Stimulated activated effector memory CD8-positive, alpha-beta T cell treated with anti-CD3 and anti-CD28 coated beads, Interleukin-12 subunit alpha, Interleukin-12 subunit beta, amount 100 ng/mL, for 72 hours (primary cell): ENCODE data around the gene PHRF1.
"Not testable (repeated sequence)": the region's sequence is repeated elsewhere in the genome, so short reads cannot be mapped to it uniquely, and the experiment has no call there.

ENCODE experiments used
- ATAC-seq: fragments of 150-1000 bp; cut with Tn5 transposase; 2 replicates; pipeline ENCODE4 v1.10.0; 2021
- DNase-seq, 2 donors: peaks; one replicate each; pipeline ENCODE4 v3.0.0; 2021 to 2022; ENCODE audit warnings: low spot score in 2 of 2
- H3K27ac Mint-ChIP-seq: one replicate; pipeline ENCODE4 v1.8.0; 2022; ENCODE audit warnings: mild to moderate bottlenecking, mixed read lengths
- H3K36me3 Mint-ChIP-seq: one replicate; pipeline ENCODE4 v1.8.0; 2022; ENCODE audit warnings: mild to moderate bottlenecking, mixed read lengths
- H3K4me1 Mint-ChIP-seq: one replicate; pipeline ENCODE4 v1.8.0; 2022; ENCODE audit warnings: mixed read lengths
- H3K4me3 Mint-ChIP-seq: one replicate; pipeline ENCODE4 v1.8.0; 2022; ENCODE audit warnings: mild to moderate bottlenecking, mixed read lengths
- H3K9me3 Mint-ChIP-seq: one replicate; pipeline ENCODE4 v1.8.0; 2022; ENCODE audit warnings: mixed read lengths

The PHRF1 gene

DNA sequence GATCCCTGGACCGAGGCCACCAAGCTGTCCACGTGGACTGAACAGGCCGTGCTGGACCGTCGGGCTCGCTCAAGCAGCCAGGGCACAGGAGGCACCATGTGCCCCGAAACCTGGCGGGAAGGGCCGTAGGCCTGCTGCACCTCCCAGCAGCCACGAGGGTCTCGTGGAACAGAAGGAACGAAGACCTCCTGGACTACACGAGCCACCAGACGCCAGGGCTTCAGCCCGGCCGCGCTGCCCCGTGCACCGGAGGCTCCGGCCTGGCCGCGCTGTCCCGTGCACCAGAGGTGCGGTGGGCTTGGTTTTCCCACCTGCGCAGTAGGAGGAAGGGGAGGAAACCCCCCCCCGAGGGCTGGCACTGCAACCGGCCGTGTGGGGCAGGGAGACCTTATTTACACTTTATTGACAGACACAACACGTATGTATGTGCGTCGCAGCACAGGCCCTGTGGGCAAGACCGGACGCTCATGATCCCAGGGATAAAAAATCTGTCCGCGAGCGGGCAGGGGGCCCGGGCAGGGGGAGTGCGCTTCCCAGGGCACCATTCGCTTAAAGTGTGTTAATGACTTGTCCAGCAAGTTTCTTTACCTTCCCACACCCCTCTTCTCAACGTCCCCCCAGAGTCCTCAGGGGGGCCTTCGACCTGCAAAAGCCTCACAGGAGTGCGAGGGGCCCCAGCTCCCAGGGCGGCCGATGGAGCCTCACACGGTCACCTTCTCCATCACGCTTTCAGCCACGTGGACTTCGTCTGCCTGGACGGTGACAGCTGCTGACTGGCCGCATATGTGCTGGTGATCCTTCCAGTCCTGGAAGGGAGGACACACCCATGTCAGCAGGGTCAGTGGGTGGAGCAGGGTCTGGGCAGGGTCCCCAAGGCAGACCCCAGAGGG lies 67.8 kb downstream of the PHRF1 start:
- no peak for DNase-seq
- Mint-ChIP-seq H3K27ac (no peak overlapping the region), H3K9me3 (no peaks in the 10 kb centered on the region), H3K4me1 (peaks cover 6% of the 10 kb centered on the region), H3K4me3 (no peak overlapping the region), H3K36me3 (peaks cover 59% of the 10 kb centered on the region)
- no peak for ATAC-seq

DNA sequence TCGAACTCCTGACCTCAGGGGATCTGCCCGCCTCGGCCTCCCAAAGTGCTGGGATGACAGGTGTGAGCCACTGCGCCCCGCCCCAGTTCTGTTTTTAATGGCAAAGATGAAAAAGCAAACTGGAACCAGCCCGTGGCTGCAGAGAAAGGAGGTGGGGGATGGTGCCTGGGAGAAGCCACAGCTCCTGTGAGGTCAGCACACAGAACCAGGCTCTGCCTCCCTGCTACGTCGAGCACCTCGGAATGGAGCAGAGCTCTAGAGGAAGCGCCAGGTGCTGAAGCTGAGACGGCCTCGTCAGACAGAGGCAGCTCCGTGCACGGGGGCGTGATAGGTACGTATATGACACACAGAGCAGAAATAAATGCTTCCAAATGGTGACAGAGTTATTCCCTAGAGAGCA lies 69.3 kb downstream of the PHRF1 start:
- H3K27ac Mint-ChIP-seq, result no peak overlapping the region
- H3K36me3 Mint-ChIP-seq, result peaks cover 73% of the 10 kb centered on the region
- DNase-seq (no peak), ATAC-seq (no peak)
- peaks cover 6% of the 10 kb centered on the region for H3K4me1 Mint-ChIP-seq
- no peaks in the 10 kb centered on the region for H3K9me3 Mint-ChIP-seq
- H3K4me3 Mint-ChIP-seq, result no peak overlapping the region

DNA sequence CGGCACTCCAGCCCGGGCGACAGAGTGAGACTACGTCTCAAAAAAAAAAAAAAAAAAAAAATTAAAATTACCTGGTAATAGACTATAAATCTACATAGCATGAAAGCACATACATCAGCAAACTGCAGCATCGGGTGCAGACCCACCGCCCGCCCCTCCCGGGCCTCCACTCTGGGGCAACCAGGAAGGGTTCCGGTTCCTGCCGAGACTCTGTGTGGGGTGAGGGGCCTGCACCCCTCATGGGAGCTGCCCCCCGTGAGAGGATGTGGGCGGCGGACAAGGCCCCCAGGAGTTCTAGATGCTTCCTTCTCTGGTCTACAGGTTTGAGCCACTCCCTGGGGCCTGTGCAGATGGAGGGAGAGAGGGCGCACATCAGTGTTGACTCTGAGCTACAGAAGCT lies 69.9 kb downstream of the PHRF1 start:
- Mint-ChIP-seq H3K36me3 (peaks cover 79% of the 10 kb centered on the region), H3K4me3 (no peak overlapping the region), H3K4me1 (peaks cover 6% of the 10 kb centered on the region), H3K27ac (no peak overlapping the region), H3K9me3 (no peaks in the 10 kb centered on the region)
- ATAC-seq, result no peak
- no peak for DNase-seq

DNA sequence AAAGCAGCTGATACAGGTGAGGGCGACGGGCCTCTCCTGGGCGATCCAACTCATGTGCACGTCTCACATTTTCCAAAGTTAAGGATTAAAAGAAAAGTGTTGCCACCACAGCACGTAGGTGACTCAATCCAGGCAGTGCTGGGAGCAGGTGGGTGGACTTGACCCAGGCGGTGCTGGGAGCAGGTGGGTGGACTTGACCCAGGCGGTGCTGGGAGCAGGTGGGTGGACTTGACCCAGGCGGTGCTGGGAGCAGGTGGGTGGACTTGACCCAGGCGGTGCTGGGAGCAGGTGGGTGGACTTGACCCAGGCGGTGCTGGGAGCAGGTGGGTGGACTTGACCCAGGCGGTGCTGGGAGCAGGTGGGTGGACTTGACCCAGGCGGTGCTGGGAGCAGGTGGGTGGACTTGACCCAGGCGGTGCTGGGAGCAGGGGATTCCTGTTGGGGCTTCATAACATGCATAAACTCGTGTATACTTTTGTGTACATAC lies 71.4 kb downstream of the PHRF1 start:
- H3K27ac Mint-ChIP-seq, DNase-seq, H3K9me3 Mint-ChIP-seq, H3K4me1 Mint-ChIP-seq, ATAC-seq, H3K4me3 Mint-ChIP-seq: not testable (repeated sequence)
- H3K36me3 Mint-ChIP-seq, result peaks cover 77% of the 10 kb centered on the region

DNA sequence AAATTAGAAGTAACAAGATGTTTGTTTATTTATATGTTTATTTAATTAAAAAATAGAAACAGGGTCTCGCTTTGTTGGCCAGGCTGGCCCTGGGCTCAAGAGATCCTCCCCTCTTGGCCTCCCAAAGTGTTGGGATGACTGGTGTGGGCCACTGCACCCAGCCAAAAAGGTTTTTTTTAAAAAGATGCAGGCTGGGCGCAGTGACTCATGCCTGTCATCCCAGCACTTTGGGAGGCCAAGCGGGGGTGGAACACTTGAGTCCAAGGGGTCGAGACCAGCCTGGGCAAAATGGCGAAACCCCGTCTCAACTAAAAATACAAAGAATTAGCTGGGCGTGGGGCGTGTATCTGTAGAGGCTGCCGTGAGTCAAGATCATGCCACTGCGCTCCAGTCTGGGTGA lies 74.2 kb downstream of the PHRF1 start:
- no peak for DNase-seq
- Mint-ChIP-seq H3K27ac (no peak overlapping the region), H3K9me3 (no peaks in the 10 kb centered on the region), H3K4me3 (no peak overlapping the region), H3K4me1 (no peaks in the 10 kb centered on the region), H3K36me3 (peaks cover 82% of the 10 kb centered on the region)
- no peak for ATAC-seq

DNA sequence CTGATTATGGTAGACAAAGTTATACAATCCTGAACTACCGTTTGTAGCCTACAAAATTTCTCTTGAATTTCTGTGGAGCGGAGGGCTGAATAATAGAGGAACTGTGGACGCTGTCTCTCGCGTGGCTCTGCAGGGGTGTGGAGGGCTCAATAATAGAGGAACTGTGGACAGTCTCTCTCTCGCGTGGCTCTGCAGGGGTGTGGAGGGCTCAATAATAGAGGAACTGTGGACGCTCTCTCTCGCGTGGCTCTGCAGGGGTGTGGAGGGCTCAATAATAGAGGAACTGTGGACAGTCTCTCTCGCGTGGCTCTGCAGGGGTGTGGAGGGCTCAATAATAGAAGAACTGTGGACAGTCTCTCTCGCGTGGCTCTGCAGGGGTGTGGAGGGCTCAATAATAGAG lies 76.9 kb downstream of the PHRF1 start:
- not testable (repeated sequence) for ATAC-seq, DNase-seq, H3K9me3 Mint-ChIP-seq, H3K4me3 Mint-ChIP-seq, H3K4me1 Mint-ChIP-seq
- Mint-ChIP-seq H3K27ac (peak overlapping the region; percentile 14), H3K36me3 (peaks cover 71% of the 10 kb centered on the region)

DNA sequence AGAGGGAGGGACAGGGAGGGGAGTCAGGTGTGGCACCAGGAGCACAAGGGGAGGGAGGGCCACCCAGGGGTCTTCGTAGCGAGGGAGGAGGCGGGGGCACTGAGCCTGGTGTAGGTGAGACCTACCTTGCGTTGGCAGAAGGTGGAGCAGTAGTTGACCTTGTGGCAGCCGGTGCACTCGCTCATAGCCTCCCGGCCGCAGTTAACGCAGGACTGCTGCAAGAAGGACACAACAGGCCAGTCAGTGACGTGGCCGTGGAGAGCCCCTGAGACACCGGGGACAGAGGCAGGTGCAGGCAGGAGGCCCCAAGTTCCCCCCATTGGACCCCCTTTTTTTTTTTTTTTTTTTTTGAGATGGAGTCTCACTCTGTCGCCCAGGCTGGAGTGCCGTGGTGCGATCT lies 77.6 kb downstream of the PHRF1 start:
- Mint-ChIP-seq H3K4me1 (no peaks in the 10 kb centered on the region), H3K27ac (no peak overlapping the region), H3K9me3 (no peaks in the 10 kb centered on the region), H3K4me3 (no peak overlapping the region), H3K36me3 (peaks cover 73% of the 10 kb centered on the region)
- DNase-seq (no peak), ATAC-seq (peak; percentile 11)

DNA sequence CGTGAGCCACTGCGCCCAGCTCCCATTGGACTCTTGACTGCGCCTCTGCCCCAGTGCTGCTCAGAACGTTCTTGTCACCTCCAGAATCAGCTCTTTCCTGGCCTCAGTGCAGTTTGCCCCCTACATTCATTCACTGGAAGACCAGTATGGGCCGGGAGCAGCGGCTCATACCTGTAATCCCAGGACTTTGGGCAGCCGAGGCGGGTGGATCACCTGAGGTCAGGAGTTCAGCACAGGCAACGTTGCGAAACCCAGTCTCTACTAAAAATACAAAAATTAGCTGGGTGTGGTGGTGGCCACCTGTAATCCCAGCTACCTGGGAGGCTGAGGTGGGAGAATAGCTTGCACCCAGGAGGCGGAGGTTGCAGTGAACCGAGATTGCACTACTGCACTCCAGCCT lies 78.2 kb downstream of the PHRF1 start:
- H3K36me3 Mint-ChIP-seq, result peaks cover 73% of the 10 kb centered on the region
- not testable (repeated sequence) for H3K4me1 Mint-ChIP-seq, DNase-seq, H3K9me3 Mint-ChIP-seq, H3K4me3 Mint-ChIP-seq, ATAC-seq, H3K27ac Mint-ChIP-seq

DNA sequence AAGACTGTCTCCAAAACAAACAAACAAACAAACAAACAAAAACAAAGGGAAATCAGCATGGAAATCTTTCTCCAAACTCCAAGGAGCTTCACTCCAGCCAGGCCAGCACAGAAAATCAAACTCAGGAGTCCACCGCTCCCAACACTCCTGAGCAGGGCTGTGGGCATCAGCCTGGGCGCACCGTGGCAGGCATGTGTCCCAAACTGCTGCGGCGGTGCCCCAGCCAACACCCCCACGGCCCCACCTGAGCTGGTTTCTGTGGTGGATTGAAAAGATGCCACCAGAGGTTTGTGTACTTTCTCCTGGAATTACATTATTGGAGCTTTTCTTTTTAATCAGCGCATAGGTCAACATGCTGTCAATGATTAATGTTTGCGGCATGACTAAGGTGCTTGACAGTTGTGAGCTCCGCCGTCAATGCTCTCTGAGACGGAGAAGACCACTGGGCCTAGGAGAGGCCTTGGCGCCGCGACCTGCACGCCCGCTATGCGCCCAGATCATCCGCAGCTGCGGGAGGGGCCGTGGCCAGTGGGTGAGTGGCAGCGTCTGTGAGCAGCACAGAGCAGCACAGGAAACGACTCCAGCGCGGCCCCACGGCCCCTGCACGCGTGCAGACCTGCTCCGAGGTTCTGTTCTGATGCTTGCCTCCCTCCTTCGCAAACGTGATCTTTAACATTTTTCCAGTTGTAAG lies 78.9 kb downstream of the PHRF1 start:
- ATAC-seq (no peak), DNase-seq (no peak)
- Mint-ChIP-seq H3K4me1 (no peaks in the 10 kb centered on the region), H3K27ac (no peak overlapping the region), H3K4me3 (no peak overlapping the region), H3K9me3 (no peaks in the 10 kb centered on the region), H3K36me3 (peaks cover 68% of the 10 kb centered on the region)

DNA sequence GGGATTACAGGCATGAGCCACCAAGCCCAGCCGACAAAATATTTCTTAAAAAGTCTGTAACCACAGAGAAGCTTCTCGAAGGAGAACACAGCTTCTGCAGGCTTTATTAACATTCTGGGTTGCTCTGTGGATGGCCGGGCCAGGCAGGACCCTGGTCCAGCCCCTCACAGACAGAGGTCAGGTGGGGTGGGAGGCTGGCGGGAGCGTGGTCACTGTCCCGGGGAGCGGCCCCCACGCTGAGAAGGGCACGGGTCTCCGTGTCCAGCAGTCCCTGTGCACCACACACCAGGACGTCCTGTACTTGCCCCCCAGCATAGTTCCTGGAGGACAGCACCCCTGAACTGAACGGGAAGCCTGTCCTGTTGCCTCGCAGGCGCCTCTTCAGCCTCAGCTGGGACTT lies 80.2 kb downstream of the PHRF1 start:
- Mint-ChIP-seq H3K36me3 (peaks cover 56% of the 10 kb centered on the region), H3K4me3 (no peak overlapping the region), H3K9me3 (no peaks in the 10 kb centered on the region), H3K27ac (no peak overlapping the region), H3K4me1 (no peaks in the 10 kb centered on the region)
- ATAC-seq, result no peak
- DNase-seq, result no peak

DNA sequence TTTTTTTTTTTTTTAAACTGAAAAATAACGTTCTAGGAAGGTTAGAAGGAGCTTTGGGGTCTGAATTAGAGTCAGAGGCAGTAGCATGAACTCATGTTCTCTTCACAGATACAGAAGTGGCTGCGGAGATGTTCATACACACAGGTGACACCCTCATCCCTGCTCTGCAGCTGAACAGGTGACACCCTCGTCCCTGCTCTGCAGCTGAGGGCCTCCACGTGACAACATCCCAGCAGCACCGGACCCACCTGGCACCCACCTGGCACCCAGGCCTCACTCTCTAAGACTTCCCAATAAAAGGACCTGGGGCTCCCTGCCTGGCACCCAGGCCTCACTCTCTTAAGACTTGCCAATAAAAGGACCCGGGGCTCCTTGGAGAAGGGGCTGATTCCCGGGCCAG lies 80.6 kb downstream of the PHRF1 start:
- Mint-ChIP-seq H3K9me3 (no peaks in the 10 kb centered on the region), H3K27ac (no peak overlapping the region), H3K36me3 (peaks cover 54% of the 10 kb centered on the region), H3K4me3 (no peak overlapping the region), H3K4me1 (no peaks in the 10 kb centered on the region)
- no peak for ATAC-seq
- no peak for DNase-seq

DNA sequence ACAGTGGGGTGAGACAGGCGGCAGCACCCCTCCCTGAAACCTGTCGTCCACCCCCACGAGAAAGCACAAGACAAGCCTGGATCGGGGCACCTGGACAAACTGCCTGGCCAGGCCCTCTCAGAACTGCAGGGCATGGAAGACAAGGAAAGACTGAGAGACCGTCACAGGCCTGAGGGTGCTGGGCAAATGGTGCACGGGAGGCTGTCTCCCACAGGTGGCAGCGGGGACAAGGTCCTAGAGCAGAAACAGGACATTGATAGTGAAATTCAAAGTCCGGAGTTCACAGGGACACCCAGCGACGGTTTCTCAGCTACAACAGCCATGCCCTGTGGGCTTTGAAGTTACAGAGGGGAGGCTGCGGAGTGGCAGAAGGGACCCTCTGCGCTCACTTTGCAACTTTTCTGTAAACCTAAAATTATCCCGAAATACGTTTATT lies 81.4 kb downstream of the PHRF1 start:
- H3K4me3 Mint-ChIP-seq, result no peak overlapping the region
- H3K36me3 Mint-ChIP-seq, result peaks cover 53% of the 10 kb centered on the region
- no peaks in the 10 kb centered on the region for H3K9me3 Mint-ChIP-seq
- H3K27ac Mint-ChIP-seq, result no peak overlapping the region
- ATAC-seq, result no peak
- H3K4me1 Mint-ChIP-seq, result peaks cover 4% of the 10 kb centered on the region
- no peak for DNase-seq

DNA sequence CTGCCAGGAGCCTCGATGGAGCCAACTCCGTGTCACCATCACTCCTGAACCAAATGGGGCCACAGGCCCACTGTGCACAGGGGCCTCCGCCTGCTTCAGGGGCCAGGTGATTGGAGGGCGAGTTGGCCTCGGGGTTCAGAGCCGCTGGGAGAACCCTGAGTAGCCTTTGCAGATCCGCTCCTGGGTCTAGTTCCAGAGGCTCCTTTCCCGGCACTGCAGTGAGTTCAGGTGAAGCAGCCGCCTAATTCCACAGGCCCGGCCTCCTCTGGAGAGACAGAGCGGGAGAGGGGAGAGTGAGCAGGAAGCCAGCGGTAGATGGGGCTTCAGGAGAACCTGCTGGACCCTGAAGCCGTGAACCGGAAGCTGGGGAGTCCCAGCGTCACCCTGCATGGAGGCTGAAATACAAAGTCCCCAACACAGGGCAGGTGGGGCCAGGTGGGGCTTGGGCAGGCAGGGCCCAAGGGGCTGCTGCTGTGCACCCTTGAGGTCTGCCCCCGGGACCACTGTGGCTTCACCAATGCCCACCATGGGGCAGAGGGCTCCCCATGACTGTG lies 83.3 kb downstream of the PHRF1 start:
- ATAC-seq (no peak), DNase-seq (no peak)
- Mint-ChIP-seq H3K9me3 (no peaks in the 10 kb centered on the region), H3K4me3 (no peak overlapping the region), H3K36me3 (peaks cover 54% of the 10 kb centered on the region), H3K4me1 (peaks cover 7% of the 10 kb centered on the region), H3K27ac (no peak overlapping the region)

DNA sequence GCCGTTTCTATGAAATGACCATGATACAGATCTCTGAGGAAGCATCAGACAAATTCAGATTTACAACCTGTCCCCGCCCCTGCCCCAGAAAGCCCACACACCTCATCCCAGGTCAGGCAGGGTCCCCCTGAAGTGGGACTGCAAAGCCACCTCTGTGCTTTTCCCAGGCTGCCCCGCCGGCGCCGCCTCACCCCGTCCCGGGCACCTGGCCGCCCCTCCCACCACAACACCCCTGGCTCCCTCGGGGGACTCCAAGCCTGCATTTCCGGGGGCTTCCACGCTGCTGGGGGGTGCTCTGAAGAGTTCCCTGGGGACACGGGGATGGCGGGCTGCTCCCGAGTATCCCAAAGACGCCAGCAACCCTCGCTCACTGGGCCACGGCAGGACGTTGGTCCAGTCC lies 84.0 kb downstream of the PHRF1 start:
- Mint-ChIP-seq H3K4me1 (peaks cover 7% of the 10 kb centered on the region), H3K36me3 (peaks cover 49% of the 10 kb centered on the region), H3K4me3 (no peak overlapping the region), H3K27ac (no peak overlapping the region), H3K9me3 (no peaks in the 10 kb centered on the region)
- DNase-seq (no peak), ATAC-seq (no peak)

DNA sequence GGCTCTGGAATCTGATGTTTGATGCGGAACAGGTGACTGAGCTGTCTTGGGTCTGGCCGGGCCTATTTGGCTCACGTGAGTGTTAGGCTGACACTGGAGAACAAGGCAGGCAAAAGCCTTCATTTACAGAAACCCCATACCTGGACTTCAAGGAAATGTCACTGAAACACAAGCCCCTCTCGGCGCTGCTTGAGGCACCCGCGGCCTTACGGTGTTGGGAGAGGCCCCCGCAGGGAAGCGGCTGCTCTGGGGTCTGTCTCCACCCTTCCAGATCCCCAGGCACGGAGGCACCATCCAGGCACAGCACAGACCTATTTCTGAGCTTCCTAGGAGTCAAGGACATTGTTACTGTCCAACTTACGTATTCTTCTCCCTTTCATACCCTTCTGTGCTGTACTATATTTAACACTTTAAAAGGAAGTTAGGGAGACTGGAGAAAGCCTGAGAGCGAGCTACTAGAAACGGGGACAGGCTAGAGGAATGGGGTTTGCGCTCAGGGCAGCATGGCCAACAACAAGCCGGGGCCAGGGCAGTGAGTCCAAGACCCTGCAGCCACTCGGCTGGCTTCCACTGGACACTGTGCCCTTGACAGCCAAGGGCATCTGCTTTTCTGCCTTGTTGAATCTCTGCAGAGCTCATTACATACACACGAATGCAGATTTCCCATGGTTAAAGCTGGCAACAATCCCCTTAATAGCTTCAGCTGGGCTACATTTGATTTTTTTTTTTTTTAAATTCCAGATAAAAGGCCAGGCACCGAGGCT lies 84.6 kb downstream of the PHRF1 start:
- peaks cover 53% of the 10 kb centered on the region for H3K36me3 Mint-ChIP-seq
- H3K27ac Mint-ChIP-seq, result no peak overlapping the region
- peaks cover 7% of the 10 kb centered on the region for H3K4me1 Mint-ChIP-seq
- DNase-seq (no peak), ATAC-seq (no peak)
- H3K9me3 Mint-ChIP-seq, result no peaks in the 10 kb centered on the region
- H3K4me3 Mint-ChIP-seq, result no peak overlapping the region
